Measurements from ENCODE around the gene ZSCAN31.
"Not testable (repeated sequence)": the region's sequence is repeated elsewhere in the genome, so short reads cannot be mapped to it uniquely, and the experiment has no call there.

Gene ZSCAN31

GRCh38 chr6:28312939-28313338, 23.0 kb downstream of the ZSCAN31 start:
- DNase-seq = no peak

DNA sequence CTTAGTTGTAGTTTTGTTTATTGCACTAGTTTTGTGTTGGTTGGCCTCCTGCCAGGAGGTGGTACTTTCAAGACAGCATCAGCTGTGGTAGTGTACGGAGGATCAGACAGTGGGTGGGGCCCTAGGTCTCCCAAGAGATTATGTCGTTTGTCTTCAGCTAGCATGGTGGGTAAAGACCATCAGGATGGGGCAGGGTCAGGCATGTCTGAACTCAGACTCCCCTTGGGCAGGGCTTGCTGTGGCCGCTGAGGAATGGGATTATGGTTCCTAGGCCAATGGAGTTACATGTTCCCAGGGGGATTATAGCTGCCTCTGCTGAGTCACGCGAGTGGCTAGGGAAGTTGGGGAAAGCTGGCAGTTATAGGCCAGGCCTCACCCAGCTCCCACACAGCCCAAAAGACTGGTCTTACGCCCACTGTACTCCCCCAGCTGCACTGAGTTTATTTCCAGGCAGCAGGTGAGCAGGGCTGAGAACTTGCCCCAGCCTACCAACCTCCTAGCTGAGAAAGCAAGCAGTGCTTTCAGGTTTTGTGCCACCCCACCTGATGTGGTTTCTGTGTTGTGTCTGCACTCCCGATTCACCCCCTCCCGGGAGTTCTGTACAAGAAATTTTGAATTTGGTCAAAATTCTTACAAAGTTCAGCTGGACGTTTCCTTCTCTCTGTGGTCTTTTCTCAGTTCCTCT, 24.7 kb downstream of the ZSCAN31 start:
- no peak for DNase-seq

GRCh38 chr6:28306363-28306762, 29.6 kb downstream of the ZSCAN31 start:
- DNase-seq = not testable (repeated sequence)

GRCh38 chr6:28303570-28303969, 32.4 kb downstream of the ZSCAN31 start:
- DNase-seq = no peak

- DNase-seq = no peak
Measured at GRCh38 chr6:28296520-28297060, 39.4 kb downstream of the ZSCAN31 start.

- no peak for DNase-seq
Measured at GRCh38 chr6:28295326-28295725, 40.6 kb downstream of the ZSCAN31 start.

GRCh38 chr6:28291573-28291972, 44.4 kb downstream of the ZSCAN31 start:
- no peak for DNase-seq

GRCh38 chr6:28282926-28283325, 53.0 kb downstream of the ZSCAN31 start:
- DNase-seq = no peak

- DNase-seq = peak; percentile 55
Measured at GRCh38 chr6:28281288-28282064, 54.5 kb downstream of the ZSCAN31 start, which contains the start of gene PGBD1. Gene PGBD1 (plus strand): TSS chr6:28281572. CDS start chr6:28283814, 2,242 bp downstream.

- DNase-seq = no peak
Measured at GRCh38 chr6:28280595-28281287, 55.2 kb downstream of the ZSCAN31 start.

- no peak for DNase-seq
Measured at GRCh38 chr6:28277746-28278145, 58.2 kb downstream of the ZSCAN31 start.

DNA sequence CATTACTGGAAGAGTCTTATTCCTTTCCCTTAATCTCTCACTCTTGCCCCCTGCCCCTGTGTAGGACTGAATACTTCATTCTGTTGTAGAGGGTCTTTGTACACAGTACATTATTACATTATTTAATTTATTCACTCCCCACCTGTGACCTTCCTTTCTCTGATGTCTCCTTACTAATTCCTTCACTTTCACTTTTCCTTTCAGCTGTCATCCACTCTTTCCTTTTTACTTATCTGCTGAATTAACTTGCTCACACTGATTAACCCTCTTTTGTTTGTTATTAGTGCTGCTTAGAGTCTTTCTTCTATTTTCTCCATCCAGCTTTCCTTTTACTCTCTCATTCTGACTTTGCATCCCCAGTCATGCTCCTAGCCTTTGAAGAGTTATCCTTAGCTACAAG, 61.1 kb downstream of the ZSCAN31 start:
- DNase-seq = no peak

Data from suppressor macrophage treated with lipopolysaccharide for 4 hours (primary cell).